Islet precursor cell (in vitro differentiated cells): Measurements from ENCODE around the gene FEN1.
A peak's percentile ranks its signal among the peaks of the same experiment; 100 is the strongest.

Experiments
- DNase-seq: peaks from one replicate; pipeline ENCODE4 v3.0.0-alpha.2; 2018

FEN1 gene, protein sequence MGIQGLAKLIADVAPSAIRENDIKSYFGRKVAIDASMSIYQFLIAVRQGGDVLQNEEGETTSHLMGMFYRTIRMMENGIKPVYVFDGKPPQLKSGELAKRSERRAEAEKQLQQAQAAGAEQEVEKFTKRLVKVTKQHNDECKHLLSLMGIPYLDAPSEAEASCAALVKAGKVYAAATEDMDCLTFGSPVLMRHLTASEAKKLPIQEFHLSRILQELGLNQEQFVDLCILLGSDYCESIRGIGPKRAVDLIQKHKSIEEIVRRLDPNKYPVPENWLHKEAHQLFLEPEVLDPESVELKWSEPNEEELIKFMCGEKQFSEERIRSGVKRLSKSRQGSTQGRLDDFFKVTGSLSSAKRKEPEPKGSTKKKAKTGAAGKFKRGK

DNA sequence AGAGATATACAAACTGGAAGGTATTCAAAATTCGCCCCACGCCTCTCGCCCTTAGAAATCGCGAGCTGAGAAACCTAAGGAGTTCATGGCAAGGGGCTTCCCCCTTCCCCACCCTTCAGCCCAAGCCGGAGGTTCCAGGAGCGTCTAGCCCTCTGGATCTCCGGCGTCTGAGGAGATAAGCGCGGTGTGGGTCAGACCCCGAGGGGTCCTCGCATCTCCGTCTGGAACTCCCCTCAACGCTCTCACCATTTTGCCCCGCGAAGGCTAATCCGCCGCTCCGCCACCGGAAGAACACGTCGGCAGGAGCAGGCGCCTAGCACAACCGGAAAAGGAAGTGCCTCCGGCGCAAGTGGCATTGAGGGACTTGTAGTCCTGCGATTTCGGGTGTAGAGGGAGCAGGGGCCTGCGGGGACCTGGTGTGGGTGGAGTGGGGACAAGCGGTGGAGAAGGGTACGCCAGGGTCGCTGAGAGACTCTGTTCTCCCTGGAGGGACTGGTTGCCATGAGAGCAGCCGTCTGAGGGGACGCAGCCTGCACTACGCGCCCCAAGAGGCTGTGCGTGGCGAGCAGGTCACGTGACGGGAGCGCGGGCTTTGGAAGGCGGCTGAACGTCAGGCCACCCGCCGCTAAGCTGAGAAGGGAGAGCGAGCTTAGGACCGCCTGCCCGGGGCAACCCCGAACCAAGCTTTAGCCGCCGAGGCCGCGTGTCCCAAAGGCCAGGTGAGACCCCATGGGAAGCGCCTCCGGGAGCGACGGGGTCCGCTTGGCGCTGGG is at the start of gene FEN1, which contains the start of gene TMEM258:
Gene FEN1, plus strand, starts transcription at position 602 of the 773 bp plus-strand sequence. CDS start 2,451 bp downstream, outside the sequence.
Gene TMEM258, minus strand, starts transcription at position 290 of the 773 bp plus-strand sequence. Its CDS starts 41 bp downstream, at position 249.
- peak; percentile 96 for DNase-seq

DNA sequence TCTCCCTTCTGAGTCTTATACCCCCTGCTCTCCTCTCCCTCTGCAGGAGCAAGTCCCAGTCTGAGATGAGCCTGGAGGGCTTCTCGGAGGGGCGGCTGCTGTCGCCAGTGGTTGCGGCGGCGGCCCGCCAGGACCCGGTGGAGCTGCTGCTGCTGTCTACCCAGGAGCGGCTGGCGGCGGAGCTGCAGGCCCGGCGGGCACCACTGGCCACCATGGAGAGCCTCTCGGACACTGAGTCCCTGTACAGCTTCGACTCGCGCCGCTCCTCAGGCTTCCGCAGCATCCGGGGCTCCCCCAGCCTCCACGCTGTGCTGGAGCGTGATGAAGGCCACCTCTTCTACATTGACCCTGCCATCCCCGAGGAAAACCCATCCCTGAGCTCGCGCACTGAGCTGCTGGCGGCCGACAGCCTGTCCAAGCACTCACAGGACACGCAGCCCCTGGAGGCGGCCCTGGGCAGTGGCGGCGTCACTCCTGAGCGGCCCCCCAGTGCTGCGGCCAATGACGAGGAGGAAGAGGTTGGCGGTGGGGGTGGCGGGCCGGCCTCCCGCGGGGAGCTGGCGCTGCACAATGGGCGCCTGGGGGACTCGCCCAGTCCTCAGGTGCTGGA is 49.1 kb upstream of the FEN1 start:
- no peak for DNase-seq

DNA sequence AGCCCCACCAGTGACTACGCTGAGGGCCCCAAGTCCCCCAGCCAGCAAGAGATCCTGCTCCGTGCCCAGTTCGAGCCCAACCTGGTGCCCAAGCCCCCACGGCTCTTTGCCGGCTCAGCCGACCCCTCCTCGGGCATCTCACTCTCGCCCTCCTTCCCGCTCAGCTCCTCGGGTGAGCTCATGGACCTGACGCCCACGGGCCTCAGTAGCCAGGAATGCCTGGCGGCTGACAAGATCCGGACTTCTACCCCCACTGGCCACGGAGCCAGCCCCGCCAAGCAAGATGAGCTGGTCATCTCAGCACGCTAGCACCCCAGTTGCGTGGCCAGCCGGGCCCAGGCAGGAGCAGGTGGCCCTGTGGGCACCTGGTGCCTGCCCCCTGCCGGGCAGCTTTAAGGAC is 48.5 kb upstream of the FEN1 start:
- no peak for DNase-seq

DNA sequence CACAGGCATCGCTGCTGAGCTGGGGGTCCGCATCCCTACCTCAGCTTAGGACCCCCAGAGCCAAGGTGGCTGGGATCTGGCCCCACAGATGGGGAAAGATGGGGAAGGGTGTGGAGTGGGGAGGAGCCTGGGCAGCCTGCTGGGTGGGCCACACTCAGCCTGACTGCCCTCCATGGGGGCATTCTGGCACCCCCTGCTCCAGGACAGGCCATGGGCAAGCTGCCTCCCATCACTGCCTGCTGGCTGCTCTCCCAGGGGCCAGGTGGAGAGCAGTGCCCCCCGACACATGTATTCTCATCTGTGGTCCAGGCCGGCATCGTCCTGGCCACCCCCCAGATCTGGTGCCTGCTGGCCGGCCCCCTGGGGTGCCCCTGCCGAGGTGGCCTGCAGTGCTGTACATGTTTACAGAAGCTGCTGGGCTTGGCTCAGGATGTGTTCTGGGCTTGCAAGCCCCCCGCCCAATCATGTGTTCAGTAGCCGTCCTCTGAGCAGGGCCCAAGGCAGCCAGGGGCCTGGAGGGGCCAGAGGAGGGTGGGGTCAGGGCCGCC is 48.0 kb upstream of the FEN1 start:
- no peak for DNase-seq

DNA sequence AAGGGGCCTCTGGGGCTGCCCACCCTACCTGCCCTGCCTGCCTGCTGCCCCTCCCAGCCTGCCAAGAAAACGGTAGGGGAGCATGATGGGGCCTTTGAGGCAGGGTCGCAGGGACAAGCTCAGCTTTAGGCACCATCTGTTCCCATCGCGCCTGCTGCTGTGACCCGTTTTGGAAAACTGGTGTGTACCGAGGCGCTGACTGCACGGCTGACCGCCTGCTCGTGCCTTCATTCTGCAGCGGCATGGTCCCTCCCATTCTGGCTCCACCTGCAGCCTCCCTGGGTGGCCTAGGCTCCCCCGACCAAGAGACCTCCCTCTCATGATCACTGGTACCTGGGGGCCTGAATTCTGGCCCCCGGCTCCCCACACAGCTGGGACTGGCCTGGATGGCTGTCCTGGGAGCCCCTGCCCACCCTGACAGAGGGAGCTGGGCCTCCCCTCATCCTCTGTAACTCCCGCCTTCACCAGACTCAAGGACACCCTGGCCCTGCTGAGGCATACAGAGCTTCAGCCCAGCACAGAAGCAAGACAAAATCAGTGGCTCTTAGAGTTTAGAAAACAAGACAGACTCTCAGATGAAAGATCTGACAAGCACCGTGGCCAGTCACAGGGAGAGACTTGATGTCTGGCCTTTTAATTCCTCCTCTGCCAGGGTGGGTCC is 46.8 kb upstream of the FEN1 start:
- DNase-seq = no peak

DNA sequence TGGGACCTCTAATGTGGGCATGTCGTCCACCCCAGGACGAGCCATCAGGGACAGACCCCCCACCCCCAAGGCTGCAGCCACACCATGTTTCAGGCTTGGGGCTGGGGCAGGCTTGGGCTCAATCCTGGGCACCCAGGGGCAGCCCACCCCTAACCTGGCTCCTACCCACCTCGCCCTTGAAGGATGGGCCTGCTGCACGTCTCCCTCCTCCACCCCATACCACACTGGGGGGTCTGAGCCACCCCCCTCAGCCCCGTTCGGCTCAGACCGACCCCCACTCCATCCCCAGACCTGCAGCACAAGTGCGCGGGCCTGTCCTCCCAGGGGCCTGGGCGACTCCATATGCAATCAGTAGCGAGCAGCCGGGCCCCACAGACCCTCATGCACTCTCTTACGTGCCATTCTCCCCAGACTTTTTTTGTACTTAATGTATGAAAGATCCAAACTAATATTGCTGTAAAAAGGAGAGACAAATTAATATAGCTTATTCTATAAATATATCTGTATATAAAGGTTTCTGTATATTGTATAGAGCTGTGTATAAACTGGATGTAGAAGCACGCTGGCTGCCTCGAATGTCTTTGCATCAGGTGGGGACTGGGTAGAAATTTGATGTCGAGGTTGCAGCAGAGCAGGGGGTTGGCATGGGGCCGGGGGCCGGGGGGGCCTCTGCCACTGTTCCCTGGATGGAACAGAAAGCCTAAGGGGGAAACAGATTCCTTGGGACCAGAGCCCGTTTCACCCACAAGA is 46.1 kb upstream of the FEN1 start:
- DNase-seq = no peak

DNA sequence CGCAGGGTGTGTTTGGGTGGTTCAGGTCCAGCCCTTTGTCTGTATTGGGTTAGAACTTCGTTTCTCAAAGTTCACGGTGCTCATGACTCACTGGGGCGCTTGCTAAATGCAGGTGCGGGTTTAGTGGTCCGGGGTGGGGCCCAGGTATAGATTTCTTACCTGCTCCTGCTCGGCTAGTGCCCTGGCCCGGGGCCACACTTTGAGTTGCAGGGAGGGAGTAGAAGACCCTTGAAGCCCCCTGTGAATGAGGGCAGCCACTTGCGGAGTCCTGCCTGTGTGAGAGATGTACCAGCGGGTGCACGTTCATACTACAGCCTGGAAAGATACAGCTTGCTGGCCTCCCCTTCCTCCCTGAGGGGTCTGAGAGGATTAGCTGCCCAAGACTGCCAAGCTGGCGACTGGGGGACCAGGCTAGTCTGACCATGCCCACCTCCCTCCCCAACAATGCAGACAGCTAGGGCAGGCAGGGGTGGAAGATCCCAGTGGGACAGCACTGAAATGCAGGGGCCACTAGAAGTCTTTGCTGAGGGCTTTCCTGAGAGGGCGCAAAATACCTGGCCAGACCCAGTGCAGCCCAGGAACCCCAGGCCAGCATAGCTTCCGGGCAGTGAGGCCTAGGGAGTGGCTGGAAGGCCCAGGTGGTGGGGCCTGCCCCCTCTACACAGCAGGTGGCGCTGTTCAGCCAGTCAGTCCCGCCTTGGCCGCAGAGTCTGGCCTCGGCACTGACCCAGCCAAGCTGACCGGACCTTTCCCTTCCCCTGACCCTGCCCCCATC is 45.3 kb upstream of the FEN1 start:
- DNase-seq = peak; percentile 92

DNA sequence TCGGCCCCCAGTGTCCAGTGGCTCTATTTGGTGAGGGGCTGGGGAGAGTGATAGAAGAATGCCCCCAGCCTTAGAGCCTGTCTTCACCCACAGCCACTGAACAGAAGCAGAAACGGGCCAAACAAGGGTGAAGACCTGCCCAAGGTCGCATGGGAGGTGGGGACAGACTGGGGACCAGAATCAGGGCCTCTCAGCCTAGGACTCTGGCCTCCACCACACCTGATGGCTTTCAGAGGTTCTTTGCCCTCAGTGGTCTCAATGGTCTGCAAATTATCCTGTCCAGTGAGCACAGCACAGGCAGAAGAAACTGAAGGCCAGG is 44.8 kb upstream of the FEN1 start:
- DNase-seq = no peak

DNA sequence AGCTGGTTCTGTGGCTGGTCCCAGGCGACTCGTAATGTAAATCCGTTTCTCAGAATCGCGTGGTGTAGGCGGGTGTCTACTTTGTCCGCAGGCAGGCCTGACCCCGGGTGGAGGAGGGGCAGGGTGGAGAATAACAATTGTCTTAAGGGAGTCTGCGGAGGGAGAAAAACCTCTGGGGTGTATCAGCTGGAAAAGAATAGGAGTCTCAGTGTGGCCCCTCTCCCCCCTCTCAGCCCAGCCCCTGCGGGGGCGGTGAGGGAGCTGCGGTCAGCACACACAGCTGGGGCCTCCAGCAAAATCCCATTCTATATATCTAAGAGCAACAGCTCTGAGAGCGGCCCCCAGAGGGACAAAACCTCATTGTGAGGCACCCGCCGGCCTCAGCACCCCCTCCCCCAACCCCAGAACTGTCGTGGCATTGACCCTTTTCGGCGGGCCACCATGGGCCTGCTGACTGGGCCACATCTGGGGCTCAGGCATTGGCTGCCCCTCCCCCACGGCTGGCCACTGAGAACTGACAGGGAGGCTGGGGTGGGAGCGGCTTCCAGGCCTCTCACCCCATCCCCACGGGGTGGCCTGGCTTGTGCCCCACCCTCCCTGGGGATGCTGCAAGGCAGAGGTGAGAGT is 43.0 kb upstream of the FEN1 start:
- DNase-seq = no peak

DNA sequence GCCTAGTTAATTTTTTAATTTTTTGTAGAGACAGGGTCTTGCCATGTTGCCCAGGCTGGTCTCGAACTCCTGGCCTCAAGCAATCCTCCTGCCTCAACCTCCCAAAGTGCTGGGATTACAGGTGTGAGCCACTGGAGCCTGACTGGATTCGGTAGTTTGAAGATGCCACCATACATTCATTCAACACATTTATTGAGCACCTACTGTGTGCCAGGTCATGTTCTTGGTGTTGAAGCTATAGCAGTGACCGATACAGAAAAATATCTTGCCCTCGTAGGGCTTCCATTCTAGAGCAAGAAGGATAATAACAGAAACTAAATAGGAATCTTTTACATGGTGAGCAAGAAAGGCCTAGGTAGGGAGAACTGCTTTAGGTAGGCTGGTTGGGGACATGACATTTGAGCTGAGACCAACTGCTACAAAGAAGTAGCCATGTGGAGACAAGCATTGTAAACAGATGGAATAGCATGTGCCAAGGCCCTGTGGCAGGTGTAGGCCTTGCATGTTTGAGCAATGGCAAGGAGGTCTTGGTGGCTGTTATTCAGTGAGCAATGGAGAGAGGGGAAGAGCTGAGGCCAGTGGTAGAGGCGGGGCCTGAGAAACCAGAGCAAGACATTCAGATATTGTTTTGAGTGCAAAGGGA is 42.0 kb upstream of the FEN1 start:
- no peak for DNase-seq

DNA sequence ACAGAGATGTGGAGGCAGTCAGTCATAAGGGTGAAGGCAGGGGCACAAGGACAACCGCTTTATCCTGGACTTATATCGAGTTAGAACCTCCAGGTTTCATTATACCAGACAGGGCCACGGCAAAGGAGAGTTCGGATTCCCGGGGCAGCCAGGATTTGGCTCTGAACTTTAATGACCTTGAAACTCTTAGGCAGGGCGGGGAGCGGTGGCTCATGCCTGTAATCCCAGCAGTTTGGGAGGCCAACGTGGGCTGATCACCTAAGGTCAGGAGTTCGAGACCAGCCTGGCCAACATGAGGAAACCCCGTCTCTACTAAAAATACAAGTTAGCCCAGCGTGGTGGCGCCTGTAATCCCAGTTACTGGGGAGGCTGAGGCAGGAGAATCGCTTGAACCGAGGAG is 41.3 kb upstream of the FEN1 start:
- DNase-seq = no peak

DNA sequence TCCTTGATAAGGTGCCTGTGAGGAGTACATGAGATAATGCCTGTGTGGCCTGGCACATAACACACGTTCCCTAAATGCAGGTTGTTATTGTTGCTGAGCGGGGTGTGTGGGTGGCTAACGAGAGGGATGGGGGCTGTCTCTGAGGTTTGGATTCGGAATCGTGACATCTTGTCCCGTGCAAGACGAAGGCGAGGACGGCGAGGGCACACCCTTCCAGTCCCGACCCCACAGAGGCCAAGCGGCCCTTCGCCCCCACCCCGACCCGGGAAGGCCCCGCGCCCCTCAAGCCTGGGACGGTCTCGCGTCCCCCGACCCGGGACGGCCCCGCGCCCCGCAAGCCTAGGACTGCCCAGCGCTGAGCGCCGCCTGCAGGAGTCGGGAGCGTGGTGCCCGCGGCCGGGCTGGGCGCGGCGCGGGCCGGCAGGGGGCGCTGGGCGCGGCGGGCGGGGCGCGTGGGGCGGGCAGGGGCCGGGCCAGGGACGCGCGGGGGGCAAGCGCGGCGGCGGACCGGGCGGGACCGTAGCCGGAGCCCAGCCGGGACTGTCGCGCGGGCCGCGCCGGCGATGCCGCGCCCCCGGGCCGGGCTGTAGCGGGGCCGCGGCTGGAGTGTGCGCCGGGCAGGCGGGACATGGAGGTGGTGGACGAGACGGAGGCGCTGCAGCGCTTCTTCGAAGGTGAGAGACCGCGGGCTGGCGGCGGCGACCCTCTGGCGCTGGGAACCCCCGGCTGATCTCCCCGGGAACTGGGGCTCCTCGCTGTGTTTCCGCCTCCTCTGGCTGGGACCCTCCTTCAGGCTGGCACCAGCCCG is 40.4 kb upstream of the FEN1 start, which contains the start of gene MYRF:
Gene MYRF, plus strand, starts transcription at position 520 of the 808 bp plus-strand sequence. Its CDS starts 109 bp downstream, at position 629.
- DNase-seq = peak; percentile 81

DNA sequence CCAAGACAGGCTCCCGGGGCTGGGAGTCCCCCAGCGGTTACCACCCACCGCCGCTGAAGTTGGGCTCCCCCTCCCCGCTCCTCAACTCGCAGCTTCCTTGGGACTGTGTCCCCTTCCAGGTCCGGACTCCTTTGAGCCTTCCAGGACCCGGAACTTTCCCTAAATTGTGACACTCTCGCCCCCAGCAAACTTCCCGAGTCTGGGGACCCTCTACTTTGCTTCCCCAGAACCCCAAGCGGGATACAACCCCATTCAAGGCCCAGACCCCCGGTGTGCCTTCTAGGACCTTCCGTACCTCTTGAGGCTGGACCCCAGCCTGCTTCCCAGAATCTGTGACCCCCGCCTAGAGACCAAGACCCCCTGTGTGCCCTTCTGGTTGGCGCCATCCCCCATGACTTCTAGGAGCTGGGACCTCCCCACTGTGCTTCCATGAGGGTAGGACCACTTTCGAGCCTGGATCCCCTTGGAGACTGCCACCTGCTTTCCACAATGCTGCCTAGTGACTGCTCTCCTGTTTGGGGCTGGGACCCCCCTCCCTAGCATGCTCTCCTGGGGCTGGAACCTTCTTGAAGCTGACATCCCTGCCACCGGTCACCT is 39.7 kb upstream of the FEN1 start:
- DNase-seq = no peak

DNA sequence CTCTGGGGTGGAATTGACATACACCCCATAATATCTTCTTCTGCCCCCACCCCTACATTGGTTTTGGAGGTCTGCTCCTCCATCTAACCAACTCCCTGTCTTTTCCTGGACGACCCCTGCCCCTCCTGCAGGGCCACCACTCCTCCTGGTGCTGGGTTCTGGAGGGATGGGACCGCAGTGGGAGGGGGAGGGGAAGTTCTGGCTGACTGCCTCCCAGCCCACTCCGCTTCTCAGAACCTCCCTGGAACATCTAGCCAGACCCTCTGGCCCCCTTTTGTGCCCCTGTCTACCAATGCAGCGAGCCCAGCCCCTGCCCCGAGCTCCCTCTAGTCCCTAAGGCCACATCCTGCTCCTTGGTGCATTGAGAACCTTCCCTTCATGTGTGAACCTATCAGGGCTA is 39.0 kb upstream of the FEN1 start:
- DNase-seq = no peak

DNA sequence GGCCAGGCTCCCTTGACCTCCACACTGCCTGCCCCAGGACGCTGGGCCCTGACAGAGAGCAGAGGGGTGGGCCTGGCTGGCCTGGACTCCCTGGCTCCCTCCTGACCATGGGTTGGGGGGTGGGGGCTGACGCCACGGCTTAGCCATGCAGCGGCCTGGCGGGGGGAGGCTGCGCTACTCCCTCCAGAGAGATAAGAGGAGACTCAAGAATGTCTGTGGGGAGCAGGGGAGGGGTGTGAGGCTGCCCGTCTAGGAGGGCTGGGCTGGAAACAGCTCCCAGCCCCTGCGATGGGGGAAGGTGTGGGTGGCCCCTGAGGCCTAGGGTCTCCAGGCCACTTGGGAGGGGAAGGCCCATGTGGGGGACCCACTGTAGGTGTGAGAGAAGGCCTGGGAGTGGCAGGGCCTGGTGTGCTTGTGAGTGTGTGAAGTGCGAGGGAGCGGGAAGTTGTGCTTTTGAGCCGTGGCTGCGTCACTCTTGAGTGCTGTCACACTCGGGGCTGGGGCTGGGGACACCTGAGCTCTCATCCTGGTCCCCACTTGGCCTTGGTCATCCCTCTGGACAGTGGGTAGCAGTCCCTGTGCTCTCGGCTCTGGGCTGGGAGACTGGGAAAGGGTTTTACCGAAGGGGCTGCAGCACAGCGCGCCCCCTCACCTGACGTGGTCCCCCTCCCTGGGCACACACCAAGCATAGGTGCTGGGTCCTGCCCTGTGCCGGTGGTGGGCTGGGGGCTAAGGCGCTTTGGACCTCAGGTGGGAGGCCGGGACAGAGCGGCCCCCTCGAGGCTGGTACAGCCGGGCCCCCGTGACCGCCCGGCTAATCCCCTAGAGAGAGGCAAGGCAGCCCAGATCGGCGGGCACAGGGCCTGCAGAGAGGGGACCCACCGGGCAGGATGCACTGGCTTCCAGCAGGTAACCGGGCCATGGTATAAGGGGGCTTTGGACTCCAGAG is 37.9 kb upstream of the FEN1 start:
- peak; percentile 93 for DNase-seq

DNA sequence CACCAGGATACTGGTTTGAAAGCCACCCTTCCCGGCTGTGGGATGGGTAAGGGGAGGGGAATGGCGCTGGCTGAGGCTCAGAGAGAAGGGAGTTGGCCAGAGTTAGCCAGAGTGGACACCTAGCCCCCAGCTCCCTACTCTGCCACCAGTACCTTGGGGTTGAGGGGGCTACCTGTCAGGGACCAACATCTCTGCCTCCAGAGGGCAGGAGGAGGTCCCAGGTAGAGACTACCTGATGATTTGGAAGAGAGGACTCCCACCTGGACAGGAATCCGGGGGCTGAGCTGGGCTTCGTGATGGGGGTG is 36.6 kb upstream of the FEN1 start:
- no peak for DNase-seq

DNA sequence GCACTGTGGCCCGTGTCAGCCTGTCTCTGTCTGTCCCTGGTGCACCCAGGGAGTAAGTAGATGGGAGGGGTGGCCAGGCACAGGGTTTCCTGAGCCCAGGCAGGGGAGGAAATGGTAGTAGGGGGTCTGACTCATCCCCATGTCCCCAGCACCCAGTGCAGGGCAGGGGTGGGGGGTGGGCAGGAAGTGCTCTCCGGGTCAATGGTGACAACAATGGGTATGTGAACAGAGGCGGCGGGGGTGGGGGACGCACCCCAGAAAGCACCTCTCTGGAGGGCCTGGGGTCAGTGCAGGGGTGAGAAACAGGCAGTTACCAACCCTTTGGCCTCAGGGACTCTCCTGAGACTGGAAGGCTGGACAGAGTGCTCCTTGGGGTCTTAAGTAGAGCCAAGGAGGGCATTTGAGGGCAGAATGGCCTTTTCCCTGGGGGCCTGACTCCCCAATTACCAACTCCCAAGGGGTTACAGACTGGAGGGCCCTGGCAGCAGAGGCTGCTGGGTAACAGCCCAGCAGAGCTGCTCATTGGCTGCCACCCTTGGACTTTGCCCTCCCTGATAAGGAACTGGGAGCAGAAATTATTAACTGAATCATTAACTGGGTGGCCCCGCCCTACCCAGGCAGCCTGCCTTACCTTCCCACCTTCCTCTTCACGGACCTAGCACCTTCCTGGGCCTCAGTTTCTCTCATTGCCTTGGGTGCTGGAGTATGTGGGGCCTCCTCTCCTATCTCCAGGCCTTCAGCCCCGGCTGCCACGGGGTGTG is 36.1 kb upstream of the FEN1 start:
- DNase-seq = peak; percentile 83
